GM18502 (cell line): ENCODE data around the gene DENND4A.

Source experiments
- ATAC-seq: cut with Tn5 transposase; IDR thresholded peaks from one replicate; pipeline ENCODE4 v1.9.1; 2021; ENCODE audit warnings: mild to moderate bottlenecking; ENCODE audit not compliant: unreplicated experiment, poor library complexity

The DENND4A gene

GRCh38 chr15:65792138-65792987 is at the start of gene DENND4A:
TSS of gene DENND4A (minus strand) at chr15:65792293. CDS start at chr15:65756450, 35,843 bp downstream.
- peak; percentile 78 for ATAC-seq

DNA sequence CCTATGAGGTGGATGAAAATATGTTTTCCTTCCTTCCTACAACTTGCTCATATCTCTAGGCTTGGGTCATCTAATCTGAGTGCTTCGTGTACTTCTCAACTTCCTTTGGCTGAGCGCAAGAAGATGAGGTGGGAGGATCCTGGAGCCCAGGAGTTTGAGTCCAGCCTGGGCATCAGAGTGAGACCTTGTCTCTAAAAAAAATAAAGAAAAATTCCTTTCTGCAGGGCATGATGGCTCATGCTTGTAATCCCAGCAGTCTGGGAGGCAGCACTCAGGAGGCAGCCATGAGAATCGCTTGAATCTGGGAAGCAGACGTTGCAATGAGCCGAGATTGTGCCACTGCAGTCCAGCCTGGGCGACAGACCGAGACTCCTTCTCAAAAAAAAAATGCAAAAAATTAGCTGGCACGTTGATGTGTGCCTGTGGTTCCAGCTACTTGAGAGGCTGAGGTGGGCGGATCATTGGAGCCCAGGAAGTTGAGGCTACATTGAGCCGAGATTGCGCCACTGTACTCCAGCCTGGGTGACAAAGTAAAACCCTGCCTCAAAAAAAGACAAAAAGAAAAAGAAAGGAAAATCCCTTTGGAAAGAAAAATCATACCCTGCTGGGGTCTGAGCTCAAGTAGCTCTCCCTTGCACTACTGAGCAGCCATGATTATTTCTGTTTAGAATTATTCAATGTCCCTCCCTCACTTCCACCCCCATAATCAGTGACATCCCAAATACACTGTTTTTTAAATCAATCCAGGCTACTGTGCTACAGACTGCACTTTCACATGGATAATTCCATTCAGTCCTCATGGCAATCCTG is 49.2 kb upstream of the DENND4A start:
- no peak for ATAC-seq

- no peak for ATAC-seq
Measured at GRCh38 chr15:65839985-65840384, 47.9 kb upstream of the DENND4A start.

DNA sequence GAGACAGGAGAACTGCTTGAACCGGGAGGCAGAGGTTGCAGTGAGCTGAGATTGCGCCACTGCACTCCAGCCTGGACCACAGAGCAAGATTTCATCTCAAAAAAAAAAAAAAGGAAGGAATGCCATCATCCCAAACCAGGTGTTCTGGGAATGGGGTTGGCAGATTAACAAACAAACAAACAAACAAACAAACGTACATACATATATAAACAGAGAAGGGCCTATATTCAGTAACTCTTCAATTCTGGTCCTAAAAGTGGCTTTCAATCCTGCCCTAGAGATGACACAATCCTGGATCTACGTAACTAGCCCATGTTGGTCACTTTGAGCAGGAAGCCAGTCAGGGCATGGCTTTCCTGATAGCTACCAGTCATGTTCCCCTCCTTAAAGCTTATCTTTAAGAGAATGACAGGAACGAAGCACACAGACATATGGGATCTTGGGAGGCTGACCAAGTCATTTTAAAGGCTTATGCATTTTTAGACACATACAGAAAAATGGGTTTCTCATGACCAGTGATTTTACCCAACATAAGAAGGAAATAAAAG is 47.3 kb upstream of the DENND4A start:
- no peak for ATAC-seq

- ATAC-seq = no peak
Measured at GRCh38 chr15:65837301-65838294, 45.5 kb upstream of the DENND4A start.

GRCh38 chr15:65836665-65837064 is 44.6 kb upstream of the DENND4A start:
- no peak for ATAC-seq

DNA sequence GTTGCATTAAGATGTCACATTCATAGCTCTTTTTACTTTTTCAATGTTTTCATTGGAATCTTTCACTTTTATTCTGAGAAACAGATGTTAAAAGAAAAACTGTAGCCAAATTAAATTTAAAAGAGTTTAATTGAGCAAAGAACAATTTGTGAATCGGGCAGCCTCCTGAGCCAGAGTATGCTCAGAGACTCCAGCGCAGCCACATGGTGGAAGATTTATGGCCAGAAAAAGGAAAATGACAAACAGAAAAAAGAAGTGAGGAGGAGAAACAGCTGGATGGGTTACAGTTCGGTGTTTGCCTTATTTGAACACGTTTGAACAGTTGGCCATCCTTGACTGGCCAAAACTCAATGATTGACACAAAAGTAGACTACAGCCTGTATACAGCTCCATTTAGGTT is 43.4 kb upstream of the DENND4A start:
- no peak for ATAC-seq

DNA sequence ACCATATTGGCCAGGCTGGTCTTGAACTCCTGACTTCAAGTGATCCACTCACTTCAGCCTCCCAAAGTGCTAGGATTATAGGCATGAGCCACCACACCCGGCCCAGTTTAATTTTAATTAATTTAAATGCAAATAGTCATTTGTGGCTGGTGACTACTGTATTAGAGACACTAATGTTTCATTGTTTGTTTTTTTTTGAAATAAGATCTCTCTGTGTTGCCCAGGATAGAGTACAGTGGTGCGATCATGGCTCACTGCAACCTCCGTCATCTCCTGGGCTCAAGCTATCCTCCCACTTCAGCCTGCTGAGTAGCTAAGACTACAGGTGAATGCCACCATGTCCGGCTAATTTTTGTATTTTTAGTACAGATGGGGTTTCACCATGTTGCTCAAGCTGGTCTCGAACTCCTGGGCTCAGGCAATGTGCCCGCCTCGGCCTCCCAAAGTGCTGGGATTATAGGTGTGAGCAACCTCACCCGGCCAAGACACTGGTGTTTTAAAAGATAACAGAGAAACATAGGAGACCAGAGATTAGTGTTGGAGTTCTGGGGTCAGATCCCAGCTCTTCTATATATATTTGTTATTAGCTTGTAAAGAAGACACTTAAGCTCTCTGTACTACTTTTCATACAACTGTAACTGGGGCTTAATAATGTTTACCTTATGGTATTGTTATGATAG is 42.6 kb upstream of the DENND4A start:
- no peak for ATAC-seq

DNA sequence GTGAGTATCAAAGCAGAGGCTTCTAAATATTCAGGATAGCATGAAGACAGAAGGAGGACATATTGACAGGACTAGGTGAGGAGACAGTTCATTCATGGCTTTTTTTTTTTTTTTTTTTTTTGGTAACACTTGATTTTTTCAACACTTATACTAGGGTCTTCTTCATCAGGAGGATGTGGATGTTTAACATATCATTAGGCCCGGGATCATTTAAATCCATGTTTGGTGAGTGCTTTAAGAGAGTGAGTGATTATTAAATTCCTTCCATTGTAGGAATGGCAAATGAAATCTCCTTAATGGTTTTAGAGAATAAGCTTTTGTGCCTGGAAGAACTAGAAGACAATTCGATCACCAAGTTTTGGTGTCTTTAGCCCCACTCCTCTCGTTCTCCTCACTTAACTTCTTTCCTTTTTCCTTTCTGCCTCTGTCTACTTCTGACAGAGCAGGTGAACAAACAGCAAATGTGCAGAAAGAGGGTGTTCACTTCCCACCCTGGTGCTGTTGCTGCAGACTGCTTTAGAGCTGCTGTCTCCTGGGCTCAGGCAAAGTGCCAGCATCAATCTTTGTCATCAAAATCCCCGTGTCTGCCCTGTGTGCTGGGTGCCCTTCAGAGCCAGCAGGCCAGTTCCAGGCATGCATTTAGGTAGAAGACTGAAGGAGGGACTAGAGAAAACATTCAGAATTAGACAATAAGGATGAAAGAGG is 41.6 kb upstream of the DENND4A start:
- no peak for ATAC-seq

- ATAC-seq = no peak
Measured at GRCh38 chr15:65832549-65833364, 40.7 kb upstream of the DENND4A start.

GRCh38 chr15:65829130-65829764 is 37.2 kb upstream of the DENND4A start:
- ATAC-seq = no peak

- ATAC-seq = no peak
Measured at GRCh38 chr15:65828585-65828984, 36.5 kb upstream of the DENND4A start.

DNA sequence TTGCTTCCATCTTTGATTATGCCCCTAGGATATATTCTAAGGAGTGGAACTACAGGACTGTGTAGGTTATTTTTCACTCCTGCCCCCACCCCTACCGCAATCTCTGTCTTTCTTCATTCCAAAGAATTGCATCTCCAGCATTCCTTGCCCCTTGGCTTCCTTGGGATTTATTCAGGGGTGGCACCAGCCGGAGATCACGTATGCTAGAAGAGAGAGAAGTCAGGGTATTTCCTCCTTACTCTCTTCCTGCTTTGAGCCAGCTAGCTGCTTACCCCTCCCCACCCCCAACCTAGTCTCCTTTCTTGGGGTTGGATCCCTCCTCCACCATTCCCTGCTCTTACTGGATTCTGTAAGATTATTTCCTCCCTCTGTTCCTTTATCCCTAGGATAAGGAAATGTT is 35.0 kb upstream of the DENND4A start:
- no peak for ATAC-seq

GRCh38 chr15:65824941-65825544 is 33.0 kb upstream of the DENND4A start:
- ATAC-seq = no peak

DNA sequence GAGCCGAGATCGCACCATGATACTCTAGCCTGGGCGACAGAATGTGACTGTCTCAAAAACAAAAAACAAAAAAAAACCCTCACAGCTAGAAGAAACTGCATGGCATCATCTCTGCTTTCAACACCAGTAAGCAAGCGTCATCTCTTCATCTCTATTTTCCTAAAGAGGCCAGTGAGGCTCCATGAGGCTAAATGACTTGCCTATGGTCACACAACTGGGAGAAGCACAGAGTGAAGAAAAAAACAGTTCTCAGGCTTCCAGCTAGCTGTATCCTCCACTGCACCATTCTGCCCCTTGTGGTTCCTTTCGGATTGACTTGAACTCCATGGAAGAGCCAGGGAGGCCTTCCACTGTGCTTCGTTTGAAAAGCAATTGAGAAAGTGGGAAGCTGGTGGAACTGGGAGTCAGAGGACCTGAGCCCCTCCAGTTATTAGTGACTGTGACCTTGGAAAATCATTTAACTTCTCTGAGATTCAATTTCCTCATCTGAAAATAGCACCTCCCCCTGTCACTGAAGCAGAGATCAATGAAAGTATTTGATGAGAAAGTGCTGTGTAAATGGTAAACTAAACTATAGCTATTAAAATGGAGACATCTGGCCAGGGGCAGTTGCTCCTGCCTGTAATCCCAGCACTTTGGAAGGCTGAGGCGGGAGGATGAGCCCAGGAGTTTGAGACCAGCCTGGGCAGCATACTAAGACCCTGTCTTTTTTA is 32.1 kb upstream of the DENND4A start:
- no peak for ATAC-seq

DNA sequence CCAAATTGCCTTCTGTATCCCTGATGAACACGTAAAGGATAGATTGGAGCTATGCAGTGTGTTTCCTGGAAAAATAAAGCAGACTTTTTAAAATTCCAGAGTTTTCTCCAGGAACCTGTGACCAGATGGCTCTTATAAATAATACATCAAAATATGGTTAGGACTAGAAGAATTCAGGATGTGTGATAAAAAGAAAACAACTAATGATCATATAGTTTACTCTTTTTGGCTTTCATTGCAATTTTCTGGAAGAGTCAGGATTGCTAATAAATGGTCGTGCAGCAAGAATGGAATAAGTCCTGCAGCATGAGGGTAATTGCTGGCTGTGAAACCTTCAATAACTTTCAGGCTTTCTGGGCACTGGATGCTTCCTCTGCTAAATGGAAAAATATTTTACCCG is 30.2 kb upstream of the DENND4A start:
- ATAC-seq = no peak

DNA sequence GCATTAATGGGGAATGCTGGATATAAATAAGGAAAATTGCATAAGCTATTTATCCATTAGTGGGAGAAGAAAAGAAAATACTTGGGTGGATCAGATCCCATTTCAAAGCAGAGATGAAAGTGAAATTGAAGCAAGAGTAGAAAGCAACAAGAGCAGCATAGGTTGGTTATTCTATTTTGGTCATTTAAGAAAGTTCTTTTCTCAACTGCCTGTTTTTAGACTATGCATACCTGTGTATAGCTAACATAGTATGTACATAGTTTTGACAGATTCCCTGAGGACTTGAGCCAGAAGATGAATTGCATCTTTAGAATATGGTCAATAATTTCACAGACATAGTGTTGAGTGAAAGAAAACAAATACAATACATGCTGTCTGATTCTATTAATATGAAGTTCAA is 29.0 kb upstream of the DENND4A start:
- no peak for ATAC-seq
